ENCODE measurements around the gene SLC16A3. TPM values are rescaled to one million over a fixed set of nuclear protein-coding genes. Genes with fewer than 3 reads are reported as not detected.

The SLC16A3 gene
- total RNA-seq, 1 experiment from 2014 or later: 28.7 TPM

- TF ChIP-seq, protein P1, sequence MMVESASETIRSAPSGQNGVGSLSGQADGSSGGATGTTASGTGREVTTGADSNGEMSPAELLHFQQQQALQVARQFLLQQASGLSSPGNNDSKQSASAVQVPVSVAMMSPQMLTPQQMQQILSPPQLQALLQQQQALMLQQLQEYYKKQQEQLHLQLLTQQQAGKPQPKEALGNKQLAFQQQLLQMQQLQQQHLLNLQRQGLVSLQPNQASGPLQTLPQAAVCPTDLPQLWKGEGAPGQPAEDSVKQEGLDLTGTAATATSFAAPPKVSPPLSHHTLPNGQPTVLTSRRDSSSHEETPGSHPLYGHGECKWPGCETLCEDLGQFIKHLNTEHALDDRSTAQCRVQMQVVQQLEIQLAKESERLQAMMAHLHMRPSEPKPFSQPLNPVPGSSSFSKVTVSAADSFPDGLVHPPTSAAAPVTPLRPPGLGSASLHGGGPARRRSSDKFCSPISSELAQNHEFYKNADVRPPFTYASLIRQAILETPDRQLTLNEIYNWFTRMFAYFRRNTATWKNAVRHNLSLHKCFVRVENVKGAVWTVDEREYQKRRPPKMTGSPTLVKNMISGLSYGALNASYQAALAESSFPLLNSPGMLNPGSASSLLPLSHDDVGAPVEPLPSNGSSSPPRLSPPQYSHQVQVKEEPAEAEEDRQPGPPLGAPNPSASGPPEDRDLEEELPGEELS (CRISPR knock-in tag; IDR thresholded peaks at IDR 0.05): no peak
- no peak for TF ChIP-seq SOX15 (CRISPR knock-in tag; IDR thresholded peaks at IDR 0.05)
- TF ChIP-seq SP1 (CRISPR knock-in tag; conservative IDR thresholded peaks at IDR 0.05): no peak
- TF ChIP-seq, protein P2, sequence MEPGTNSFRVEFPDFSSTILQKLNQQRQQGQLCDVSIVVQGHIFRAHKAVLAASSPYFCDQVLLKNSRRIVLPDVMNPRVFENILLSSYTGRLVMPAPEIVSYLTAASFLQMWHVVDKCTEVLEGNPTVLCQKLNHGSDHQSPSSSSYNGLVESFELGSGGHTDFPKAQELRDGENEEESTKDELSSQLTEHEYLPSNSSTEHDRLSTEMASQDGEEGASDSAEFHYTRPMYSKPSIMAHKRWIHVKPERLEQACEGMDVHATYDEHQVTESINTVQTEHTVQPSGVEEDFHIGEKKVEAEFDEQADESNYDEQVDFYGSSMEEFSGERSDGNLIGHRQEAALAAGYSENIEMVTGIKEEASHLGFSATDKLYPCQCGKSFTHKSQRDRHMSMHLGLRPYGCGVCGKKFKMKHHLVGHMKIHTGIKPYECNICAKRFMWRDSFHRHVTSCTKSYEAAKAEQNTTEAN (CRISPR knock-in tag; IDR thresholded peaks at IDR 0.05): no peak
- TF ChIP-seq, protein P3, sequence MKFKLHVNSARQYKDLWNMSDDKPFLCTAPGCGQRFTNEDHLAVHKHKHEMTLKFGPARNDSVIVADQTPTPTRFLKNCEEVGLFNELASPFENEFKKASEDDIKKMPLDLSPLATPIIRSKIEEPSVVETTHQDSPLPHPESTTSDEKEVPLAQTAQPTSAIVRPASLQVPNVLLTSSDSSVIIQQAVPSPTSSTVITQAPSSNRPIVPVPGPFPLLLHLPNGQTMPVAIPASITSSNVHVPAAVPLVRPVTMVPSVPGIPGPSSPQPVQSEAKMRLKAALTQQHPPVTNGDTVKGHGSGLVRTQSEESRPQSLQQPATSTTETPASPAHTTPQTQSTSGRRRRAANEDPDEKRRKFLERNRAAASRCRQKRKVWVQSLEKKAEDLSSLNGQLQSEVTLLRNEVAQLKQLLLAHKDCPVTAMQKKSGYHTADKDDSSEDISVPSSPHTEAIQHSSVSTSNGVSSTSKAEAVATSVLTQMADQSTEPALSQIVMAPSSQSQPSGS (CRISPR knock-in tag; IDR thresholded peaks at IDR 0.05; ENCODE audit: borderline replicate concordance, low read depth): no peak
- TF ChIP-seq PREB (CRISPR knock-in tag; IDR thresholded peaks at IDR 0.05; ENCODE audit: borderline replicate concordance): no peak
- no peak for TF ChIP-seq NR2C2 (CRISPR knock-in tag; IDR thresholded peaks at IDR 0.05)
- TF ChIP-seq ERG (CRISPR knock-in tag; IDR thresholded peaks at IDR 0.05): no peak
- TF ChIP-seq OVOL2 (CRISPR knock-in tag; IDR thresholded peaks at IDR 0.05; ENCODE audit: borderline replicate concordance): no peak
- no peak for TF ChIP-seq SMAD4 (CRISPR knock-in tag; IDR thresholded peaks at IDR 0.05)
- TF ChIP-seq NFYB (CRISPR knock-in tag; conservative IDR thresholded peaks at IDR 0.05; ENCODE audit: low read depth): no peak
- TF ChIP-seq JUN (CRISPR knock-in tag; IDR thresholded peaks at IDR 0.05): no peak
- no peak; the same call in 1 of the 2 replicates for TF ChIP-seq ZNF263 (CRISPR knock-in tag; IDR thresholded peaks at IDR 0.05; ENCODE audit: low read depth)
- 0 out of 2 replicates have a peak, but pooled peaks have one; percentile 56 for TF ChIP-seq IRF1 (CRISPR knock-in tag; IDR thresholded peaks at IDR 0.05)
- TF ChIP-seq ZNF416 (CRISPR knock-in tag; IDR thresholded peaks at IDR 0.05): no peak
- TF ChIP-seq CREM (CRISPR knock-in tag; IDR thresholded peaks at IDR 0.05): 0 out of 2 replicates have a peak, but pooled peaks have one; percentile 37
- no peak for TF ChIP-seq E2F4 (CRISPR knock-in tag; IDR thresholded peaks at IDR 0.05; ENCODE audit: borderline replicate concordance, low read depth)
- TF ChIP-seq EMX1 (CRISPR knock-in tag; IDR thresholded peaks at IDR 0.05): no peak
- no peak; the same call in 1 of the 2 replicates for TF ChIP-seq MYBL2 (CRISPR knock-in tag; IDR thresholded peaks at IDR 0.05)
- TF ChIP-seq HMGA2 (CRISPR knock-in tag; IDR thresholded peaks at IDR 0.05): no peak
- peak; percentile 34 for TF ChIP-seq CTCF (IDR thresholded peaks at IDR 0.05)
These were observed 1.9 kb downstream of the SLC16A3 start (continued) for GRCh38 chr17:82230609-82231311.

All from WTC11 (cell line).